ENCODE data around the gene CCAR1.
"Not testable (repeated sequence)": the region's sequence is repeated elsewhere in the genome, so short reads cannot be mapped to it uniquely, and the experiment has no call there.

The CCAR1 gene

GRCh38 chr10:68735739-68736138 is 14.7 kb downstream of the CCAR1 start:
- DNase-seq (ENCODE audit: low spot score): not testable (repeated sequence)

GRCh38 chr10:68740676-68741075 is 19.6 kb downstream of the CCAR1 start:
- not testable (repeated sequence) for H2BK12ac ChIP-seq (ENCODE audit: low read length); H3K4ac ChIP-seq (ENCODE audit: low read length); H4K91ac ChIP-seq (ENCODE audit: low read depth, low read length, poor library complexity); H2BK120ac ChIP-seq (ENCODE audit: low read depth, low read length); H3K9ac ChIP-seq (ENCODE audit: low read depth, low read length, poor library complexity); H3K4me1 ChIP-seq (ENCODE audit: control insufficient read depth in 2 of 2, insufficient read depth in 1 of 2, low read depth in 1 of 2, low read length in 2 of 2); H2AK5ac ChIP-seq (ENCODE audit: low read depth, low read length); H3K4me2 ChIP-seq (ENCODE audit: insufficient read depth, low read length, poor library complexity, severe bottlenecking); H3K27me3 ChIP-seq (ENCODE audit: control insufficient read depth in 3 of 3, insufficient read depth in 3 of 3, low read depth in 1 of 3, low read length in 3 of 3); H2AFZ ChIP-seq (ENCODE audit: low read length); H3K27ac ChIP-seq (replicated peaks; ENCODE audit: low read length); H3K18ac ChIP-seq (ENCODE audit: low read length); H3K14ac ChIP-seq (ENCODE audit: low read length); H3K9me3 ChIP-seq (replicated peaks in 1 of 2; ENCODE audit: control insufficient read depth in 2 of 2, insufficient read depth in 1 of 2, low read depth in 1 of 2, low read length in 2 of 2); H4K8ac ChIP-seq (ENCODE audit: low read depth, low read length); H3K79me1 ChIP-seq (ENCODE audit: low read depth, low read length); H3K23ac ChIP-seq (ENCODE audit: low read depth, low read length, poor library complexity); H3K4me3 ChIP-seq (ENCODE audit: low read length in 2 of 2); DNase-seq (ENCODE audit: low spot score); H2BK15ac ChIP-seq (ENCODE audit: low read length); H2BK5ac ChIP-seq (ENCODE audit: low read length)
- H3K36me3 ChIP-seq (replicated peaks in 1 of 2; ENCODE audit: control insufficient read depth in 2 of 2, insufficient read depth in 2 of 2, low read length in 2 of 2): peaks cover 35 to 97% of the 10 kb centered on the region in 2 donors
- WGBS, 2 donors (ENCODE audit: extremely low coverage in 2 of 2, insufficient read length in 2 of 2, insufficient replicate concordance in 1 of 2): no CpG with 5 or more reads among the region's 5 CpGs

More at GRCh38 chr10:68735739-68736138, 14.7 kb downstream of the CCAR1 start:
- not testable (repeated sequence) for H2BK5ac ChIP-seq (ENCODE audit: low read length); H3K4me3 ChIP-seq (ENCODE audit: low read length in 2 of 2); H3K4me1 ChIP-seq (ENCODE audit: control insufficient read depth in 2 of 2, insufficient read depth in 1 of 2, low read depth in 1 of 2, low read length in 2 of 2); H2BK120ac ChIP-seq (ENCODE audit: low read depth, low read length); H3K23ac ChIP-seq (ENCODE audit: low read depth, low read length, poor library complexity); H3K4ac ChIP-seq (ENCODE audit: low read length); H2AK5ac ChIP-seq (ENCODE audit: low read depth, low read length); H3K14ac ChIP-seq (ENCODE audit: low read length); H2BK15ac ChIP-seq (ENCODE audit: low read length); H3K27me3 ChIP-seq (ENCODE audit: control insufficient read depth in 3 of 3, insufficient read depth in 3 of 3, low read depth in 1 of 3, low read length in 3 of 3); H3K18ac ChIP-seq (ENCODE audit: low read length); H3K27ac ChIP-seq (replicated peaks; ENCODE audit: low read length); H4K8ac ChIP-seq (ENCODE audit: low read depth, low read length); H3K4me2 ChIP-seq (ENCODE audit: insufficient read depth, low read length, poor library complexity, severe bottlenecking); H3K79me1 ChIP-seq (ENCODE audit: low read depth, low read length); H2BK12ac ChIP-seq (ENCODE audit: low read length); H3K9ac ChIP-seq (ENCODE audit: low read depth, low read length, poor library complexity); H4K91ac ChIP-seq (ENCODE audit: low read depth, low read length, poor library complexity); H3K9me3 ChIP-seq (replicated peaks in 1 of 2; ENCODE audit: control insufficient read depth in 2 of 2, insufficient read depth in 1 of 2, low read depth in 1 of 2, low read length in 2 of 2); H2AFZ ChIP-seq (ENCODE audit: low read length)
- no CpG with 5 or more reads among the region's 7 CpGs for WGBS, 2 donors (ENCODE audit: extremely low coverage in 2 of 2, insufficient read length in 2 of 2, insufficient replicate concordance in 1 of 2)
- peaks cover 32 to 100% of the 10 kb centered on the region in 2 donors for H3K36me3 ChIP-seq (replicated peaks in 1 of 2; ENCODE audit: control insufficient read depth in 2 of 2, insufficient read depth in 2 of 2, low read length in 2 of 2)

GRCh38 chr10:68742397-68742796 is 21.4 kb downstream of the CCAR1 start:
- no peak overlapping the region for H3K27ac ChIP-seq (replicated peaks; ENCODE audit: low read length)
- no peak overlapping the region for H2AFZ ChIP-seq (ENCODE audit: low read length)
- no peaks in the 10 kb centered on the region for H3K4me1 ChIP-seq (ENCODE audit: control insufficient read depth in 2 of 2, insufficient read depth in 1 of 2, low read depth in 1 of 2, low read length in 2 of 2)
- no peak overlapping the region for H3K9ac ChIP-seq (ENCODE audit: low read depth, low read length, poor library complexity)
- no peak overlapping the region for H2BK120ac ChIP-seq (ENCODE audit: low read depth, low read length)
- no peak overlapping the region for H2AK5ac ChIP-seq (ENCODE audit: low read depth, low read length)
- H3K4me3 ChIP-seq (ENCODE audit: low read length in 2 of 2): no peak overlapping the region
- H4K8ac ChIP-seq (ENCODE audit: low read depth, low read length): no peak overlapping the region
- H3K79me1 ChIP-seq (ENCODE audit: low read depth, low read length): no peaks in the 10 kb centered on the region
- no peaks in the 10 kb centered on the region for H3K27me3 ChIP-seq (ENCODE audit: control insufficient read depth in 3 of 3, insufficient read depth in 3 of 3, low read depth in 1 of 3, low read length in 3 of 3)
- H3K9me3 ChIP-seq (replicated peaks in 1 of 2; ENCODE audit: control insufficient read depth in 2 of 2, insufficient read depth in 1 of 2, low read depth in 1 of 2, low read length in 2 of 2): no peaks in the 10 kb centered on the region
- H3K14ac ChIP-seq (ENCODE audit: low read length): no peak overlapping the region
- DNase-seq (ENCODE audit: low spot score): no peak
- H3K4ac ChIP-seq (ENCODE audit: low read length): no peak overlapping the region
- H2BK15ac ChIP-seq (ENCODE audit: low read length): no peak overlapping the region
- no peak overlapping the region for H3K23ac ChIP-seq (ENCODE audit: low read depth, low read length, poor library complexity)
- H3K18ac ChIP-seq (ENCODE audit: low read length): no peak overlapping the region
- no peak overlapping the region for H2BK12ac ChIP-seq (ENCODE audit: low read length)
- no peak overlapping the region for H2BK5ac ChIP-seq (ENCODE audit: low read length)
- H3K36me3 ChIP-seq (replicated peaks in 1 of 2; ENCODE audit: control insufficient read depth in 2 of 2, insufficient read depth in 2 of 2, low read length in 2 of 2): peaks cover 28 to 96% of the 10 kb centered on the region in 2 donors
- WGBS, 2 donors (ENCODE audit: extremely low coverage in 2 of 2, insufficient read length in 2 of 2, insufficient replicate concordance in 1 of 2): no CpG with 5 or more reads among the region's 6 CpGs
- no peak overlapping the region for H4K91ac ChIP-seq (ENCODE audit: low read depth, low read length, poor library complexity)
- no peak overlapping the region for H3K4me2 ChIP-seq (ENCODE audit: insufficient read depth, low read length, poor library complexity, severe bottlenecking)

- Histone ChIP-seq H3K4me3 (ENCODE audit: low read length in 2 of 2) (no peak overlapping the region), H2BK120ac (ENCODE audit: low read depth, low read length) (no peak overlapping the region)
These were observed 31.8 kb downstream of the CCAR1 start for GRCh38 chr10:68752711-68753350.

More at GRCh38 chr10:68752711-68753350, 31.8 kb downstream of the CCAR1 start:
- H3K18ac ChIP-seq (ENCODE audit: low read length): no peak overlapping the region
- H3K14ac ChIP-seq (ENCODE audit: low read length): no peak overlapping the region
- H2AK5ac ChIP-seq (ENCODE audit: low read depth, low read length): no peak overlapping the region
- H3K4ac ChIP-seq (ENCODE audit: low read length): no peak overlapping the region
- H4K8ac ChIP-seq (ENCODE audit: low read depth, low read length): no peak overlapping the region
- no peaks in the 10 kb centered on the region for H3K4me1 ChIP-seq (ENCODE audit: control insufficient read depth in 2 of 2, insufficient read depth in 1 of 2, low read depth in 1 of 2, low read length in 2 of 2)
- no peaks in the 10 kb centered on the region for H3K27me3 ChIP-seq (ENCODE audit: control insufficient read depth in 3 of 3, insufficient read depth in 3 of 3, low read depth in 1 of 3, low read length in 3 of 3)
- H3K79me1 ChIP-seq (ENCODE audit: low read depth, low read length): no peaks in the 10 kb centered on the region
- H2BK15ac ChIP-seq (ENCODE audit: low read length): no peak overlapping the region
- no peak overlapping the region for H3K4me2 ChIP-seq (ENCODE audit: insufficient read depth, low read length, poor library complexity, severe bottlenecking)
- no peak for DNase-seq (ENCODE audit: low spot score)
- no peak overlapping the region for H2BK12ac ChIP-seq (ENCODE audit: low read length)
- no peak overlapping the region for H3K27ac ChIP-seq (replicated peaks; ENCODE audit: low read length)
- no peak overlapping the region for H2AFZ ChIP-seq (ENCODE audit: low read length)
- no peak overlapping the region for H4K91ac ChIP-seq (ENCODE audit: low read depth, low read length, poor library complexity)
- H2BK5ac ChIP-seq (ENCODE audit: low read length): no peak overlapping the region
- H3K9ac ChIP-seq (ENCODE audit: low read depth, low read length, poor library complexity): no peak overlapping the region
- peaks cover 37 to 98% of the 10 kb centered on the region in 2 donors for H3K36me3 ChIP-seq (replicated peaks in 1 of 2; ENCODE audit: control insufficient read depth in 2 of 2, insufficient read depth in 2 of 2, low read length in 2 of 2)
- H3K23ac ChIP-seq (ENCODE audit: low read depth, low read length, poor library complexity): no peak overlapping the region
- WGBS, 2 donors (ENCODE audit: extremely low coverage in 2 of 2, insufficient read length in 2 of 2, insufficient replicate concordance in 1 of 2): no CpG with 5 or more reads among the region's 2 CpGs
- no peaks in the 10 kb centered on the region for H3K9me3 ChIP-seq (replicated peaks in 1 of 2; ENCODE audit: control insufficient read depth in 2 of 2, insufficient read depth in 1 of 2, low read depth in 1 of 2, low read length in 2 of 2)
